GM12874 (cell line): ENCODE data around the gene DOCK2.

Experiments used
- CTCF ChIP-seq: IDR thresholded peaks from 2 replicates; pipeline ENCODE4 v1.5.1; 2011; ENCODE audit warnings: low read depth, mild to moderate bottlenecking, control low read depth, low read length, moderate library complexity; ENCODE audit not compliant: insufficient read depth

Gene DOCK2

GRCh38 chr5:169629847-169630548 lies 7.1 kb upstream of the DOCK2 start:
- TF ChIP-seq CTCF = no peak

- TF ChIP-seq CTCF = no peak
Observed at GRCh38 chr5:169631360-169631759, 5.7 kb upstream of the DOCK2 start.

- TF ChIP-seq CTCF = no peak
Observed at GRCh38 chr5:169632946-169633345, 4.1 kb upstream of the DOCK2 start.

- no peak for TF ChIP-seq CTCF
Observed at GRCh38 chr5:169634606-169635005, 2.5 kb upstream of the DOCK2 start.

GRCh38 chr5:169635936-169636335 lies 1.1 kb upstream of the DOCK2 start:
- TF ChIP-seq CTCF = no peak

- no peak for TF ChIP-seq CTCF
Observed at GRCh38 chr5:169636477-169637084, 494 bp upstream of the DOCK2 start.

- TF ChIP-seq CTCF = no peak
Observed at GRCh38 chr5:169637549-169638121, 560 bp downstream of the DOCK2 start.
